CD4-positive, alpha-beta memory T cell (primary cell): ENCODE measurements around the gene TMEM61. TPM values are rescaled to one million over a fixed set of nuclear protein-coding genes. Genes with fewer than 3 reads are reported as not detected.

Experiments
- CTCF ChIA-PET: fragments of 350-600 bp; sonication (Branson Sonifier 250); formaldehyde crosslinking; loops from one replicate; lab custom pipeline; 2021; ENCODE audit warnings: inconsistent platforms; ENCODE audit not compliant: partially characterized antibody; lab: Charles Lee
- POLR2A ChIA-PET: fragments of 350-600 bp; sonication (Branson Sonifier 250); formaldehyde crosslinking; loops from one replicate; lab custom pipeline; 2021; ENCODE audit not compliant: partially characterized antibody; lab: Charles Lee
- DNase-seq, 5 donors: peaks; one replicate each; pipeline versions ENCODE4 v3.0.0 to v3.0.0-alpha.2; 2020 to 2022; ENCODE audit warnings: mixed read lengths in 1 of 5
- H3K27ac ChIP-seq: one replicate; pipeline ENCODE4 v1.7.0; 2013; ENCODE audit warnings: low read depth, low read length
- H3K27me3 ChIP-seq: 2 replicates; pipeline ENCODE4 v1.7.0; 2013; ENCODE audit warnings: mild to moderate bottlenecking, low read length, moderate library complexity; ENCODE audit not compliant: insufficient read depth
- H3K36me3 ChIP-seq: 2 replicates; pipeline ENCODE4 v1.7.0; 2013; ENCODE audit warnings: mild to moderate bottlenecking, low read length, moderate library complexity; ENCODE audit not compliant: insufficient read depth
- H3K4me1 ChIP-seq: 2 replicates; pipeline ENCODE4 v1.7.0; 2013; ENCODE audit warnings: mild to moderate bottlenecking, low read length, moderate library complexity; ENCODE audit not compliant: insufficient read depth
- H3K4me3 ChIP-seq, 2 donors: one replicate each; pipeline ENCODE4 v1.7.0; 2013; ENCODE audit warnings: low read length in 2 of 2, mild to moderate bottlenecking in 1 of 2
- H3K9me3 ChIP-seq, 2 donors: one replicate each; pipeline ENCODE4 v1.7.0; 2013; ENCODE audit warnings: low read length in 2 of 2, control low read depth in 1 of 2; ENCODE audit not compliant: control insufficient read depth in 1 of 2
- H3K27ac Mint-ChIP-seq, 7 donors: one replicate each; pipeline ENCODE4 v1.8.0; 2020 to 2021; ENCODE audit warnings: mixed read lengths in 7 of 7, mild to moderate bottlenecking in 6 of 7, inconsistent platforms in 3 of 7, moderate library complexity in 3 of 7
- H3K27me3 Mint-ChIP-seq, 2 donors: one replicate each; pipeline ENCODE4 v1.8.0; 2020 to 2021; ENCODE audit warnings: mixed read lengths in 2 of 2
- H3K36me3 Mint-ChIP-seq, 2 donors: one replicate each; pipeline ENCODE4 v1.8.0; 2020 to 2021; ENCODE audit warnings: mixed read lengths in 2 of 2, inconsistent platforms in 1 of 2, mild to moderate bottlenecking in 1 of 2
- H3K4me1 Mint-ChIP-seq, 4 donors: one replicate each; pipeline ENCODE4 v1.8.0; 2020 to 2021; ENCODE audit warnings: mixed read lengths in 4 of 4, mild to moderate bottlenecking in 1 of 4
- H3K4me3 Mint-ChIP-seq, 8 donors: one replicate each; pipeline ENCODE4 v1.8.0; 2020 to 2021; ENCODE audit warnings: mixed read lengths in 8 of 8, mild to moderate bottlenecking in 7 of 8, moderate library complexity in 6 of 8, inconsistent platforms in 3 of 8
- H3K9me3 Mint-ChIP-seq, 8 donors: one replicate each; pipeline ENCODE4 v1.8.0; 2020 to 2021; ENCODE audit warnings: mixed read lengths in 8 of 8, mild to moderate bottlenecking in 5 of 8, inconsistent platforms in 3 of 8, moderate library complexity in 1 of 8
- intact Hi-C: fragments of 100-400 bp; cut with micrococcal nuclease; formaldehyde crosslinking; loops from one replicate; pipeline ENCODE4 v1.15.1; 2023
- polyA plus RNA-seq, 2 donors: library from polyadenylated mRNA; unstranded; fragments of 300-500 nt; fragmentation: Illumina TruSeq; gene quantifications; one replicate each; pipeline ENCODE4 v1.2.3, GENCODE V29; 2021
- total RNA-seq, 2 experiments: library from RNA; stranded (reverse); gene quantifications; one replicate each; pipeline ENCODE4 v1.2.3, GENCODE V29; 2021

Gene TMEM61
- total and polyA plus RNA-seq, 4 experiments from 2014 or later, result not detected

GRCh38 chr1:54950006-54950368 lies 30.4 kb upstream of the TMEM61 start:
- no peak overlapping the region for H3K27ac ChIP-seq
- H3K9me3 Mint-ChIP-seq, result peaks cover 0 to 3% (median 0%) of the 10 kb centered on the region in 8 donors
- peaks cover 12 to 24% (median 19%) of the 10 kb centered on the region in 4 donors for H3K4me1 Mint-ChIP-seq
- CTCF ChIA-PET, result interaction anchor here (0.8 to 10.6 kb wide), 8 partner anchors 10 to 99 kb away, joined by 3 to 337 read pairs (median 4); partner anchors contain the start of gene BSND
- intact Hi-C loops, result loop anchor here (1.0 to 10.0 kb wide), 3 partner anchors 46 to 1755 kb away; no protein-coding TSS in a partner anchor
- H3K36me3 Mint-ChIP-seq, result no peaks in the 10 kb centered on the region
- DNase-seq, result no peak
- peak overlapping the region in 1 of 7 donors; percentile 77 for H3K27ac Mint-ChIP-seq
- no peaks in the 10 kb centered on the region for H3K36me3 ChIP-seq
- peaks cover 16% of the 10 kb centered on the region for H3K4me1 ChIP-seq
- no peaks in the 10 kb centered on the region for H3K9me3 ChIP-seq
- peak overlapping the region in 2 of 8 donors; percentile 4 to 16 for H3K4me3 Mint-ChIP-seq
- no peaks in the 10 kb centered on the region for H3K27me3 ChIP-seq
- POLR2A ChIA-PET, result interaction anchor here (1.3 kb wide), 1 partner anchor 46 kb away, joined by 11 read pairs; no protein-coding TSS in a partner anchor
- H3K4me3 ChIP-seq, result no peak overlapping the region
- H3K27me3 Mint-ChIP-seq, result no peaks in the 10 kb centered on the region

GRCh38 chr1:54950369-54951163 lies 29.9 kb upstream of the TMEM61 start:
- Mint-ChIP-seq H3K4me3 (peak overlapping the region in 4 of 8 donors; percentile 4 to 62 (median 30)), H3K27ac (peak overlapping the region in 4 of 7 donors; percentile 0 to 77 (median 50)), H3K27me3 (no peaks in the 10 kb centered on the region), H3K36me3 (no peaks in the 10 kb centered on the region), H3K9me3 (peaks cover 0 to 3% (median 0%) of the 10 kb centered on the region in 8 donors), H3K4me1 (peaks cover 9 to 18% (median 14%) of the 10 kb centered on the region in 4 donors)
- Histone ChIP-seq H3K9me3 (no peaks in the 10 kb centered on the region), H3K27ac (no peak overlapping the region), H3K36me3 (no peaks in the 10 kb centered on the region), H3K4me1 (peaks cover 12% of the 10 kb centered on the region), H3K27me3 (no peaks in the 10 kb centered on the region), H3K4me3 (no peak overlapping the region)
- peak; percentile 35 to 56 (median 41) for DNase-seq
- intact Hi-C loops, result loop anchor here (1.0 to 10.0 kb wide), 3 partner anchors 46 to 1754 kb away; no protein-coding TSS in a partner anchor
- ChIA-PET CTCF (interaction anchor here (0.8 to 10.6 kb wide), 8 partner anchors 11 to 99 kb away, joined by 3 to 337 read pairs (median 4); partner anchors contain the start of gene BSND), POLR2A (interaction anchor here (1.3 kb wide), 1 partner anchor 46 kb away, joined by 11 read pairs; no protein-coding TSS in a partner anchor)

GRCh38 chr1:54951810-54952226 lies 28.6 kb upstream of the TMEM61 start:
- Mint-ChIP-seq H3K36me3 (no peaks in the 10 kb centered on the region), H3K4me1 (peaks cover 9 to 17% (median 13%) of the 10 kb centered on the region in 4 donors), H3K4me3 (no peak overlapping the region), H3K9me3 (peaks cover 0 to 3% (median 0%) of the 10 kb centered on the region in 8 donors), H3K27ac (no peak overlapping the region), H3K27me3 (no peaks in the 10 kb centered on the region)
- intact Hi-C loops, result loop anchor here (2.0 to 10.0 kb wide), 2 partner anchors 71 to 1753 kb away; no protein-coding TSS in a partner anchor
- no peaks in the 10 kb centered on the region for H3K27me3 ChIP-seq
- CTCF ChIA-PET, result interaction anchor here (1.1 to 10.6 kb wide), 5 partner anchors 8 to 98 kb away, joined by 3 to 337 read pairs (median 3); partner anchors contain the start of gene BSND
- no peaks in the 10 kb centered on the region for H3K9me3 ChIP-seq
- no peak overlapping the region for H3K4me3 ChIP-seq
- peaks cover 9% of the 10 kb centered on the region for H3K4me1 ChIP-seq
- DNase-seq, result no peak
- POLR2A ChIA-PET, result no interaction called here
- no peak overlapping the region for H3K27ac ChIP-seq
- no peaks in the 10 kb centered on the region for H3K36me3 ChIP-seq

- ChIA-PET POLR2A (no interaction called here), CTCF (interaction anchor here (1.4 to 10.6 kb wide), 2 partner anchors 8 to 40 kb away, joined by 5 to 337 read pairs; partner anchors contain the start of gene BSND)
- Mint-ChIP-seq H3K27me3 (no peaks in the 10 kb centered on the region), H3K4me1 (peaks cover 9 to 17% (median 13%) of the 10 kb centered on the region in 4 donors), H3K27ac (no peak overlapping the region), H3K36me3 (peaks cover 0 to 3% of the 10 kb centered on the region in 2 donors), H3K4me3 (no peak overlapping the region), H3K9me3 (peaks cover 0 to 13% (median 8%) of the 10 kb centered on the region in 8 donors)
- peaks cover 9% of the 10 kb centered on the region for H3K4me1 ChIP-seq
- H3K27ac ChIP-seq, result no peak overlapping the region
- H3K9me3 ChIP-seq, result no peaks in the 10 kb centered on the region
- no peaks in the 10 kb centered on the region for H3K36me3 ChIP-seq
- intact Hi-C loops, result loop anchor here (10.0 kb wide), 1 partner anchor 1752 kb away; no protein-coding TSS in a partner anchor
- H3K4me3 ChIP-seq, result no peak overlapping the region
- DNase-seq, result no peak
- no peaks in the 10 kb centered on the region for H3K27me3 ChIP-seq
Observed at GRCh38 chr1:54952950-54953718, 27.3 kb upstream of the TMEM61 start.

GRCh38 chr1:54953846-54954245 lies 26.6 kb upstream of the TMEM61 start:
- H3K4me3 Mint-ChIP-seq, result no peak overlapping the region
- DNase-seq, result no peak

GRCh38 chr1:54955359-54955758 lies 25.1 kb upstream of the TMEM61 start:
- intact Hi-C loops, result loop anchor here (10.0 kb wide), 1 partner anchor 1749 kb away; no protein-coding TSS in a partner anchor
- DNase-seq, result no peak
- H3K4me3 ChIP-seq, result no peak overlapping the region
- no peak overlapping the region for H3K27ac Mint-ChIP-seq
- H3K36me3 Mint-ChIP-seq, result peaks cover 0 to 3% of the 10 kb centered on the region in 2 donors
- H3K4me1 Mint-ChIP-seq, result peaks cover 0 to 6% (median 5%) of the 10 kb centered on the region in 4 donors
- no peak overlapping the region for H3K27ac ChIP-seq
- H3K27me3 ChIP-seq, result no peaks in the 10 kb centered on the region
- CTCF ChIA-PET, result interaction anchor here (0.8 kb wide), 1 partner anchor 41 kb away, joined by 3 read pairs; no protein-coding TSS in a partner anchor
- H3K27me3 Mint-ChIP-seq, result no peaks in the 10 kb centered on the region
- no peak overlapping the region for H3K4me3 Mint-ChIP-seq
- H3K9me3 Mint-ChIP-seq, result peaks cover 0 to 21% (median 15%) of the 10 kb centered on the region in 8 donors
- no peaks in the 10 kb centered on the region for H3K9me3 ChIP-seq
- POLR2A ChIA-PET, result no interaction called here
- H3K4me1 ChIP-seq, result peaks cover 8% of the 10 kb centered on the region
- no peaks in the 10 kb centered on the region for H3K36me3 ChIP-seq

More at GRCh38 chr1:54953846-54954245, 26.6 kb upstream of the TMEM61 start:
- H3K27ac ChIP-seq, result no peak overlapping the region
- no peaks in the 10 kb centered on the region for H3K27me3 ChIP-seq
- Mint-ChIP-seq H3K9me3 (peaks cover 0 to 16% (median 13%) of the 10 kb centered on the region in 8 donors), H3K4me1 (peaks cover 8 to 15% (median 12%) of the 10 kb centered on the region in 4 donors), H3K36me3 (peaks cover 0 to 3% of the 10 kb centered on the region in 2 donors), H3K27ac (no peak overlapping the region), H3K27me3 (no peaks in the 10 kb centered on the region)
- CTCF ChIA-PET, result interaction anchor here (1.4 to 10.6 kb wide), 2 partner anchors 9 to 39 kb away, joined by 5 to 337 read pairs; partner anchors contain the start of gene BSND
- no peaks in the 10 kb centered on the region for H3K36me3 ChIP-seq
- intact Hi-C loops, result loop anchor here (10.0 kb wide), 1 partner anchor 1751 kb away; no protein-coding TSS in a partner anchor
- POLR2A ChIA-PET, result no interaction called here
- peaks cover 9% of the 10 kb centered on the region for H3K4me1 ChIP-seq
- H3K4me3 ChIP-seq, result no peak overlapping the region
- no peaks in the 10 kb centered on the region for H3K9me3 ChIP-seq
